Liver (tissue), 9 donors: ENCODE results near the gene GCNT1. TPM values are rescaled to one million over a fixed set of nuclear protein-coding genes. Genes with fewer than 3 reads are reported as not detected.

Experiments used
- DNase-seq: peaks from one replicate; pipeline ENCODE4 v3.0.0-alpha.2; 2017; ENCODE audit warnings: low spot score
- H3K27ac ChIP-seq, 2 donors: one replicate each; pipeline ENCODE4 v1.7.0; 2013; ENCODE audit warnings: inconsistent platforms in 2 of 2, low read length in 2 of 2, control low read depth in 1 of 2, low read depth in 1 of 2, mild to moderate bottlenecking in 1 of 2
- H3K27me3 ChIP-seq, 4 donors: one replicate each; pipeline versions ENCODE4 v1.6.1 to v1.7.0; 2013; ENCODE audit warnings: low read length in 3 of 4, inconsistent platforms in 1 of 4, mild to moderate bottlenecking in 1 of 4, moderate library complexity in 1 of 4; ENCODE audit not compliant: control insufficient read depth in 4 of 4, insufficient read depth in 4 of 4
- H3K36me3 ChIP-seq, 4 donors: one replicate each; pipeline versions ENCODE4 v1.6.1 to v1.7.0; 2013; ENCODE audit warnings: low read length in 3 of 4, mild to moderate bottlenecking in 3 of 4, low read depth in 1 of 4, moderate library complexity in 1 of 4; ENCODE audit not compliant: control insufficient read depth in 4 of 4, insufficient read depth in 3 of 4
- H3K4me1 ChIP-seq, 4 donors: one replicate each; pipeline versions ENCODE4 v1.6.1 to v1.7.0; 2013; ENCODE audit warnings: low read length in 3 of 4, mild to moderate bottlenecking in 3 of 4, moderate library complexity in 1 of 4; ENCODE audit not compliant: control insufficient read depth in 4 of 4, insufficient read depth in 4 of 4
- H3K4me3 ChIP-seq, 3 donors: one replicate each; pipeline versions ENCODE4 v1.6.1 to v1.7.0; 2013; ENCODE audit warnings: low read length in 3 of 3, control low read depth in 1 of 3, low read depth in 1 of 3, mild to moderate bottlenecking in 1 of 3
- H3K9ac ChIP-seq, 2 donors: one replicate each; pipeline ENCODE4 v1.7.0; 2013; ENCODE audit warnings: low read length in 2 of 2, mild to moderate bottlenecking in 2 of 2, moderate library complexity in 2 of 2, control low read depth in 1 of 2, low read depth in 1 of 2
- H3K9me3 ChIP-seq, 4 donors: one replicate each; pipeline versions ENCODE4 v1.6.1 to v1.7.0; 2013; ENCODE audit warnings: low read length in 3 of 4; ENCODE audit not compliant: control insufficient read depth in 4 of 4
- FOXA2 ChIP-seq: IDR thresholded peaks from 2 replicates; pipeline ENCODE4 v1.6.1; 2016; ENCODE audit warnings: antibody characterized with exemption
- HNF4A ChIP-seq, 2 donors: conservative IDR thresholded peaks; 2 replicates each; pipeline ENCODE4 v1.6.1; 2016; ENCODE audit warnings: antibody characterized with exemption in 2 of 2, mild to moderate bottlenecking in 2 of 2
- JUND ChIP-seq, 2 donors: IDR thresholded peaks; 2 replicates each; pipeline ENCODE4 v1.6.1; 2016; ENCODE audit warnings: antibody characterized with exemption in 2 of 2
- MAX ChIP-seq: IDR thresholded peaks from 2 replicates; pipeline ENCODE4 v1.6.1; 2016; ENCODE audit warnings: antibody characterized with exemption
- NR2F2 ChIP-seq: IDR thresholded peaks from 2 replicates; pipeline ENCODE4 v1.6.1; 2016; ENCODE audit warnings: antibody characterized with exemption
- RAD21 ChIP-seq, 2 donors: IDR thresholded peaks; 2 replicates each; pipeline ENCODE4 v1.6.1; 2016; ENCODE audit warnings: antibody characterized with exemption in 2 of 2, mild to moderate bottlenecking in 2 of 2
- REST ChIP-seq: IDR thresholded peaks from 2 replicates; pipeline ENCODE4 v1.6.1; 2016; ENCODE audit warnings: antibody characterized with exemption, mild to moderate bottlenecking
- SP1 ChIP-seq: IDR thresholded peaks from 2 replicates; pipeline ENCODE4 v1.6.1; 2018; ENCODE audit warnings: antibody characterized with exemption, mild to moderate bottlenecking
- TAF1 ChIP-seq: conservative IDR thresholded peaks from 2 replicates; pipeline ENCODE4 v1.6.1; 2016; ENCODE audit warnings: antibody characterized with exemption, mild to moderate bottlenecking
- YY1 ChIP-seq: IDR thresholded peaks from 2 replicates; pipeline ENCODE4 v1.6.1; 2016; ENCODE audit warnings: antibody characterized with exemption, mild to moderate bottlenecking
- WGBS: extraction: QIAGEN DNeasy Blood & Tissue Kit; methylation state at CpG from one replicate; pipeline ENCODE4 v1.1.7; 2013; 5-methylcytosine and 5-hydroxymethylcytosine counted together
- polyA plus RNA-seq, 2 donors: library from polyadenylated mRNA; stranded (reverse) in 1 of 2; unstranded in 1 of 2; fragments of 200-250 nt in 1 of 2; fragments of >200 nt in 1 of 2; fragmentation: Nextera tagmentation in 1 of 2; extraction: Ambion mirVana in 1 of 2; gene quantifications; one replicate each; pipeline versions ENCODE4 v1.2.1 to v1.2.3, GENCODE V29; 2013 to 2015
- total RNA-seq, 2 donors: library from RNA; depleted of rRNA; stranded (reverse); fragments of >200 nt; gene quantifications; one replicate each; pipeline ENCODE4 v1.2.3, GENCODE V29; 2014
- TF ChIP-seq, protein P1 (sequence below): IDR thresholded peaks from 2 replicates; pipeline ENCODE4 v1.6.1; 2016; ENCODE audit warnings: antibody characterized with exemption
- donor health status: healthy.
- donor health status: healthy.
- donor health status: healthy.
- donor health status: healthy.
- donor health status: healthy.

GCNT1 gene
- total and polyA plus RNA-seq, 4 donors = 0.82 to 4.3 (median 2.6) TPM

- DNase-seq = no peak
- 93% methylated on average over 6 of the region's 6 CpGs for WGBS
- H3K27me3 ChIP-seq = no peaks in the 10 kb centered on the region
- H3K4me1 ChIP-seq = no peaks in the 10 kb centered on the region
- H3K27ac ChIP-seq = no peak overlapping the region
- H3K4me3 ChIP-seq = no peak overlapping the region
- no peaks in the 10 kb centered on the region for H3K9me3 ChIP-seq
- no peak overlapping the region for H3K9ac ChIP-seq
- no peaks in the 10 kb centered on the region for H3K36me3 ChIP-seq
- TF ChIP-seq NR2F2 (no peak), HNF4A (conservative IDR thresholded peaks at IDR 0.05) (no peak), REST (no peak), FOXA2 (no peak), RAD21 (IDR thresholded peaks at IDR 0.05) (no peak)
- TF ChIP-seq, protein P1, sequence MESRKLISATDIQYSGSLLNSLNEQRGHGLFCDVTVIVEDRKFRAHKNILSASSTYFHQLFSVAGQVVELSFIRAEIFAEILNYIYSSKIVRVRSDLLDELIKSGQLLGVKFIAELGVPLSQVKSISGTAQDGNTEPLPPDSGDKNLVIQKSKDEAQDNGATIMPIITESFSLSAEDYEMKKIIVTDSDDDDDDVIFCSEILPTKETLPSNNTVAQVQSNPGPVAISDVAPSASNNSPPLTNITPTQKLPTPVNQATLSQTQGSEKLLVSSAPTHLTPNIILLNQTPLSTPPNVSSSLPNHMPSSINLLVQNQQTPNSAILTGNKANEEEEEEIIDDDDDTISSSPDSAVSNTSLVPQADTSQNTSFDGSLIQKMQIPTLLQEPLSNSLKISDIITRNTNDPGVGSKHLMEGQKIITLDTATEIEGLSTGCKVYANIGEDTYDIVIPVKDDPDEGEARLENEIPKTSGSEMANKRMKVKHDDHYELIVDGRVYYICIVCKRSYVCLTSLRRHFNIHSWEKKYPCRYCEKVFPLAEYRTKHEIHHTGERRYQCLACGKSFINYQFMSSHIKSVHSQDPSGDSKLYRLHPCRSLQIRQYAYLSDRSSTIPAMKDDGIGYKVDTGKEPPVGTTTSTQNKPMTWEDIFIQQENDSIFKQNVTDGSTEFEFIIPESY = no peak
Observed at GRCh38 chr9:76438841-76439588, 20.0 kb upstream of the GCNT1 start.

DNA sequence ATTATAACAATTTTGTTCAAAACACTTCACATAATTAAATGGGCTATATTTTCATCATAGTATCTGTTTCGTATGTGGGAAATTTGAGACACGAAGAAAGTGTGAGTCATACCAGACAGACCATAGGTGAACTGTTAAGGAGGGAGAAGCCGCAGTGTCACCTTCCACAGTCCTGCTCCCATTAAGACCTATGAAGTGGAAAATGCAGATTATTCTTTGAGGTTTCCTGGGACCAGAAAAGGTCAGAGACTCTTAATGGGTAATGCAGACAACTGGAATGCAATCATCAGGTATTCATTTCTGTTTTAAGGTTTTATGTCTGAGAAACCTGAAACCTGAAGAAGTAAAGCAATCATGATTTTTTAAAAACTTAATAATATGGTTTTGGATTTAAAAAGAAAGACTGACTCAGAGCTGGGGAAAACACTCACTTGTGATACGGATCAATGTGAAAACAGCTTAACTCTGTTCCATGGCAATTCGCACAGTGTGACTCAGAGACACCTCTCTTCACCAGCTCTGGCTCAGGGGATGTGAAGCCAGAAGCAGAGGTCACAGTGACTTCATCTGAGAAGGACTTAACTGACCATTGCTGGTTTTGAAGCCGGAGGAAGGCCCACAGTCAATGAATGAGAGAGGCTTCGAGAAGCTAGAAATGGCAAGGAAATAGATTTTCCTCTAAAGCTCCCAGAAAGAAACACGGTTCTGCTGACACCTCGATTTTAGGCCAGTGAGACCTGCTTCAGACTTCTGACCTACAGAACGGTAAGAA is 17.2 kb upstream of the GCNT1 start:
- DNase-seq = no peak
- Histone ChIP-seq H3K27ac (no peak overlapping the region), H3K27me3 (no peaks in the 10 kb centered on the region), H3K9ac (no peak overlapping the region), H3K4me3 (no peak overlapping the region), H3K4me1 (no peaks in the 10 kb centered on the region), H3K9me3 (no peaks in the 10 kb centered on the region), H3K36me3 (no peaks in the 10 kb centered on the region)
- 90% methylated on average over 10 of the region's 10 CpGs for WGBS
- TF ChIP-seq NR2F2 = no peak
- TF ChIP-seq MAX = no peak
- TF ChIP-seq RAD21 (IDR thresholded peaks at IDR 0.05) = no peak
- TF ChIP-seq REST = no peak
- TF ChIP-seq JUND (IDR thresholded peaks at IDR 0.05) = no peak
- TF ChIP-seq YY1 = no peak
- no peak for TF ChIP-seq TAF1
- no peak for TF ChIP-seq SP1
